CD4-positive, alpha-beta memory T cell (primary cell): ENCODE measurements around the gene SMIM1. TPM values are rescaled to one million over a fixed set of nuclear protein-coding genes. Genes with fewer than 3 reads are reported as not detected.

ENCODE experiments used
- polyA plus RNA-seq, 2 donors: library from polyadenylated mRNA; unstranded; fragments of 300-500 nt; fragmentation: Illumina TruSeq; gene quantifications; one replicate each; pipeline ENCODE4 v1.2.3, GENCODE V29; 2021
- total RNA-seq, 2 experiments: library from RNA; stranded (reverse); gene quantifications; one replicate each; pipeline ENCODE4 v1.2.3, GENCODE V29; 2021

Gene SMIM1
- total and polyA plus RNA-seq, 4 experiments from 2014 or later: 0.52 to 4.7 (median 2.3) TPM

Other genes starting within 250 kb of the SMIM1 start
- gene MEGF6, start 161.2 kb upstream of the SMIM1 start, total RNA-seq: 100 to 1,000 TPM; 167 to 168 TPM
- 1 to 10 TPM; 2.4 to 7.1 TPM for gene MEGF6, start 161.2 kb upstream of the SMIM1 start, polyA plus RNA-seq
- gene TPRG1L, start 147.7 kb upstream of the SMIM1 start, total RNA-seq: 10 to 100 TPM; 57.9 to 59.5 TPM
- gene TPRG1L, start 147.7 kb upstream of the SMIM1 start, polyA plus RNA-seq: 10 to 100 TPM; 41.4 to 46.4 TPM
- 10 to 100 TPM; 39.0 to 40.7 TPM for gene WRAP73, start 122.6 kb upstream of the SMIM1 start, total RNA-seq
- gene WRAP73, start 122.6 kb upstream of the SMIM1 start, polyA plus RNA-seq: 10 to 100 TPM; 24.4 to 30.1 TPM
- gene TP73, start 120.2 kb upstream of the SMIM1 start, total RNA-seq: under 1 TPM in 1 of 2 experiments, not detected in 1; 0.17 TPM
- gene TP73, start 120.2 kb upstream of the SMIM1 start, polyA plus RNA-seq: under 1 TPM in 1 of 2 donors, not detected in 1; 0.15 TPM
- gene CCDC27, start 20.3 kb upstream of the SMIM1 start, total RNA-seq: not detected
- not detected for gene CCDC27, start 20.3 kb upstream of the SMIM1 start, polyA plus RNA-seq
- 10 to 100 TPM; 54.5 to 58.0 TPM for gene LRRC47, start 23.7 kb downstream of the SMIM1 start, total RNA-seq
- gene LRRC47, start 23.7 kb downstream of the SMIM1 start, polyA plus RNA-seq: 10 to 100 TPM; 19.0 to 39.8 TPM
- gene CEP104, start 84.5 kb downstream of the SMIM1 start, total RNA-seq: 10 to 100 TPM; 64.0 to 64.4 TPM
- gene CEP104, start 84.5 kb downstream of the SMIM1 start, polyA plus RNA-seq: 10 to 100 TPM; 10.3 to 30.7 TPM
- 10 to 100 TPM; 23.2 to 26.1 TPM for gene DFFB, start 84.7 kb downstream of the SMIM1 start, total RNA-seq
- gene DFFB, start 84.7 kb downstream of the SMIM1 start, polyA plus RNA-seq: 10 to 100 TPM in 1 of 2 donors, 1 to 10 TPM in 1; 8.2 to 13.0 TPM
- gene C1orf174, start 127.5 kb downstream of the SMIM1 start, total RNA-seq: 10 to 100 TPM; 34.6 to 36.0 TPM
- gene C1orf174, start 127.5 kb downstream of the SMIM1 start, polyA plus RNA-seq: 10 to 100 TPM; 21.8 to 33.9 TPM